ENCODE data around the gene DND1.
"Not testable (repeated sequence)": the region's sequence is repeated elsewhere in the genome, so short reads cannot be mapped to it uniquely, and the experiment has no call there.

DND1 gene

GRCh38 chr5:140673187-140673976, at the start of gene DND1:
Gene DND1 (minus strand): TSS chr5:140673576. CDS start chr5:140673542, 34 bp downstream.
- DNase-seq, result no peak

DNA sequence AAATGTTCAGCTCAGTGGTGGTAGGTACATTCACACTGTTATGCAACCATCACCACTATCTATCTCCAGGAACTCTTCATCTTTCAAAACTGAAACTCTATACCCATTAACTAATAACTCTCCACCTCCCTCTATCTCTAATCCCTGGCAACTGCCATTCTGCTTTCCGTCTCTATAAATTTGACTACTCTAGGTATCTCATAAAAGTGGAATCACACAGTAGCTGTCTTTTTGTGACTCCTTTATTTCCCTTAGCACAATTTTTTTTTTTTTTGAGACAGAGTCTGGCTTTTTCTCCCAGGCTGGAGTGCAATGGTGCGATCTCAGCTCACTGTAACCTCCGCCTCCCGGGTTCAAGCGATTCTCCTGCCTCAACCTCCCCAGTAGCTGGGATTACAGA, 48.0 kb upstream of the DND1 start:
- DNase-seq, result not testable (repeated sequence)

GRCh38 chr5:140720738-140721137, 47.4 kb upstream of the DND1 start:
- not testable (repeated sequence) for DNase-seq

- no peak for DNase-seq
These were observed 44.9 kb upstream of the DND1 start for GRCh38 chr5:140718266-140718592.

DNA sequence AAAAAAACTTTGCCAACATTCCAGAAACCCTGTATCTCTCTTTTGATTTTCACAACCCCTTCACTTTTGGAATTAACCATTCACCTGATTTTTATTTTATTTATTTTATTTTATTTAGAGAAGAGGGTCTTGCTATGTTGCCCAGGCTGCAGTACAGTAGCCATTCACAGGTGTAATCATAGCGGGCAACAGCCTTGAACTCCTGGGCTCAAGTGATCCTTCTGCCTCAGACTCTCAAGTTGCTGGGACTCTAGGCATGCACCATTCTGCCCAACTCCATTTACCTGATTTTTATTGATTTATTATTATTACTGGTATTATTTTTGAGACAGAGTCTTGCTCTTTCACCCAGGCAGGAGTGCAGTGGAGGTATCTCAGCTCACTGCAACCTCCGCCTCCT, 42.9 kb upstream of the DND1 start:
- not testable (repeated sequence) for DNase-seq

DNA sequence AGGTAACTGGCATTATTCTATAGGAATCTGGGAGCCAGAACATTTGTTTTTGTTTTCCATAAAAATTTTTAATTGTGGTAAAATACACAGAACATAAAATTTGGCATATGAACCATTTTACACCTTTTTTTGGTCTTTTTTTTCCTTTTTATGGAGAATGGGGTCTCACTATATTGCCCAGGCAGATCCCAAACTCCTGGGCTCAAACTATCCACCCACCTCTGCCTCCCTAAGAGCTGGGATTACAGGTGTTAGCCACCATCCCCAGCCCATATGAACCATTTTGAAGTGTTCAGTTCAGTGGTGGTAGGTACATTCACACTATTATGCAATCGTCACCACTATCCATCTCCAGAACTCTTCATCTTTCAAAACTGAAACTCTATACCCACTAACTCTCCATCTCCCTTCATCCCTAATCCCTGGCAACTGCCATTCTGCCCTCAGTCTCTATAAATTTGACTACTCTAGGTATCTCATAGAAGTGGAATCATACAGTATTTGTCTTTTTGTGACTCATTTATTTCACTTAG, 40.3 kb upstream of the DND1 start:
- DNase-seq, result no peak

DNA sequence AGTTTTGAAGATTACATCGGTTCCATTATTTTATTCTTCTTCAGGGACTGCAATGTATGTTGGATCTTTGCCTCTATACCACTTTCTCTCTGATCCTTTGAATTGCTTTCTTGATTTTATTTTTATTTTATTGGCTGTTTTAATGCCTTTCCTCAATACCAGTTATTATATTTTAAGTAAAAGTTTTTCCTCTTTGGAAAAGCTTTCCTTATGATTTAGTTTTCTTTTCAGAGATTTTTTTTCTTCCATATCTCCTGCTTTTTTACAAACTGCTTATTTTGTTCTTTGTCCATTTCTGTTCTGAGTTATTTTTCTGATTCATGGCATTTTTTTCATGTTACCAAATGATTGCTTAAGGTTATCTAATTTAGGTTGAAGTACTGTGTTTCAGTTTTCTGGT, 38.4 kb upstream of the DND1 start:
- DNase-seq, result no peak

DNA sequence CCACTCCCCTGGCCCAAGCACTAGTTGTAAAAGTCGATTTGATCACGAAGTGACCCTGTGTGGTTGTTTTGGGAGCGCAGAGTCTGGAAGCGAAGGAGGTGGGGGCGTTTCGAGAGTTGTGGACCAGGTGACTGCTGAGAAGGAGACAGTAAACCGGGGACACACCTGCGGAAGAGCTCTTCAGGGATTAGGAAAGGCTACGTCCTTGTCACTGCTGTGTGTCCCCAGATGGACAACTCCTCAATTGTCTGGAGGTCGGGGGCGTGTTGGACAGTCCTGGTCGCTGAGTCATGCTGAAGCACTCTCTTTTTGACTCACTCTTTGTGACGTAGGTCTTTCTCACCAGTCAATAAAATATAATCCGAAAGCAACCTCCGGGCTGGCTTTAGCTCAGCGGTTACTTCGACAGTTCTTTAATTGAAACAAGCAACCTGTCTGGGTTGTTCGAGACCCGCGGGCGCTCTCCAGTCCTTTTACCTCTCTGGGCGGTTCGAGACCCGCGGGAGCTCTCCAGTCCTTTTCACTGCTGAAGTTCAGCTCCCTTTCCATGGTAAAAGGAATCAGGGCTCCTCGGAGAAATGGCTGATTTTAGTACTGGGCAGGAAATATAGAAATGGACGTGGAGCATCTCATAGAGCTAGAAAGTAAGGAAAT, 37.6 kb upstream of the DND1 start:
- DNase-seq, result peak; percentile 45

DNA sequence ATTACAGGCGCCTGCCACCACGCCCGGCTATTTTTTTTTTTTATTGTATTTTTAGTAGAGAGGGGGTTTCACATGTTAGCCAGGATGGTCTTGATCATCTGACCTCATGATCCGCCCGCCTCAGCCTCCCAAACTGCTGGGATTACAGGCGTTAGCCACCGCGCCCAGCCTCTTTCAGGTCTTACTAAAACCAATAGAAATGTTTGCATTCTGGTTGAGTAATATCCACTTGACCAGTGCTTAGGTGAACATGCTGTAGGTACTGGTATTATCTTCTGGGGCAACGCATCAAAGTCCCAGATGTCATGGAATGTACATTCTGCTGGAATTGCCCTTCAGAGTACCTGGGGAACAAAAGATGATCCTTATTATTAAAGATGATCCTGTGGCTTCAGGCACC, 35.4 kb upstream of the DND1 start:
- not testable (repeated sequence) for DNase-seq

DNA sequence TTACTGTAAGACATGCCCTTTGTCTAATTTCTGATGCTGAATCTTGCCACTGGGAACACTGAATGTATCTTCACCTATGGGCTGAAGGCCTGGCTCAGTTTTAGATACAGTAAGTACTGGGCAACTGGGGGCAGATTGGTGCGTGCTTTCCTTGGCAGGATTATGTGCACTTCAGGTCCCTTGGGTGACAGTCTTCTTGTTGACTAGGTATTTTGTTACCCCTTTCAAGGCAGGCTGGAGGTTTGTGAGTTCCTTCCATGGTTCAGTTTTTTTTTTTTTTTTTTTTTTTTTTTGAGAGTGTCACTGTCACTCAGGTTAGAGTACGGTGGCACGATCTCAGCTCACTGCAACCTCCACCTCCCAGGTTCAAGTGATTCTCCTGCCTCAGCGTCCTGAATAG, 34.4 kb upstream of the DND1 start:
- no peak for DNase-seq

- peak; percentile 55 for DNase-seq
These were observed 27.1 kb upstream of the DND1 start, which contains the start of gene ZMAT2 for GRCh38 chr5:140700177-140701144. Gene ZMAT2 (plus strand): TSS chr5:140700447. CDS start chr5:140700461, 14 bp downstream.

GRCh38 chr5:140696891-140697492, 23.6 kb upstream of the DND1 start:
- no peak for DNase-seq

DNA sequence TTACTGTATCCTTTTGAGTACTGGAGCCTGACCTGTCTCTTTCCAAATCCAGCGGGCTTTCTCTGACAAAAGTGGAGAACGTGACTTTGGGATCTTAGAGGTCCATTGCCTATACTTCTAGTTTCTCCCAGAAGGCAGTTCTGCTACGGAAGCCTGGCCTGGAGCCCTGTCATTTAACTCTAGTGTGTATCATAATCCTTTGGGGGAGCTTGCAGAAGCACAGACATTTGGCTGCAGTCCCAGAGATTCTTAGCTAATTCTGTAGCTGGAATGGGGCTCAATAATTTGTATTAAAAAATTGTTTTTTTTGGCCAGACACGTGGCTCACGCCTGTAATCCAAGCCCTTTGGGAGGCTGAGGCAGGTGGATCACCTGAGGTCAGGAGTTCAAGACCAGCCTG, 20.9 kb upstream of the DND1 start:
- no peak for DNase-seq

- peak; percentile 76 for DNase-seq
These were observed 17.9 kb upstream of the DND1 start, which contains the start of the genes HARS1 and HARS2 for GRCh38 chr5:140690941-140691924. Gene HARS1 (minus strand): TSS chr5:140691370. CDS start chr5:140691304, 66 bp downstream. Gene HARS2 (plus strand): TSS chr5:140691455. CDS start chr5:140691649, 194 bp downstream.

DNA sequence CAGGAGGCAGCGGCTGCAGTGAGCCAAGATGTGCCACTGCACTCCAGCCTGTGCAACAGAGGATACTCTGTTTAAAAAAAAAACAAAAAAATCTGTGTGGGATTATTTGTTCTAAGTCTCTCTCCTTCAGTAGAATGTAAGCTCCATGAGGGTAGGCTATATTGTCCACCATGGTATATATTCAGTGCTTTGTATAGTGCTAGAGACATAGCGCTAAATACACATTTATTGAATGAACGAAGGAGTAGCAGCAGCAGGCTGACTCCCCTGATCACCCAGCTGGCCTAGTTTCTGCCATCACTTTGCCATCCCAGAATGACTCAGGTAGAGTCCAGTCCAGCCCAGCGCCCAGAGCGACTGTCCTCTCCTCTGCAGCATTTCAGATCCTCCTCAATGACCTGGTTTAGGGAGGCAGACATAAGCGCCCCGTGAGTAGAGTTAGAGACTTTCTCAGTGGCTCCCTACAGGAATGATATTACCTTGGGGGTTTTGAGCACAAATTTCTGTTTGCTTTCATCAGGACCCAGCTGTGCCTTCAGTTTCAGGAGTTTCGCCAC, 17.1 kb upstream of the DND1 start:
- no peak for DNase-seq

GRCh38 chr5:140678993-140679392, 5.6 kb upstream of the DND1 start:
- DNase-seq, result no peak

DNA sequence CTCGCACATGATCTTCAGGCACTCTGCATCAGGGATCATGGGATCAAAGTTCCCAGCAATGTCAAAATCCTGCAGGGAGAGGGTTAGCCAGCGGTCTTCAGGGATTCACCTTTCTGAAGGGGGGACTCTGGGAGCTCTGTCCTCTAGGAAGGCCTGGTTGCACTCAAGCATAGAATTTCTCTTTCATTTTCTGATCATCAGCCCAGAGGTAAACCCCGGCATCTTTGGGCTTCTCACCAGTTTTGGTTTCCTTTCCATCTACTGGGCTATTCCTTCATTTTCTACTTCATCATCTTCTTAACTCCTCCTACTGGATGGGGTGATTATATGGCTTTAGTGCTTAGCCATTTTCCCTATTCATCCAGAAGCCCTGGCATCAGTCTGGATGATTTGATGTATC, 4.6 kb upstream of the DND1 start:
- DNase-seq, result no peak

DNA sequence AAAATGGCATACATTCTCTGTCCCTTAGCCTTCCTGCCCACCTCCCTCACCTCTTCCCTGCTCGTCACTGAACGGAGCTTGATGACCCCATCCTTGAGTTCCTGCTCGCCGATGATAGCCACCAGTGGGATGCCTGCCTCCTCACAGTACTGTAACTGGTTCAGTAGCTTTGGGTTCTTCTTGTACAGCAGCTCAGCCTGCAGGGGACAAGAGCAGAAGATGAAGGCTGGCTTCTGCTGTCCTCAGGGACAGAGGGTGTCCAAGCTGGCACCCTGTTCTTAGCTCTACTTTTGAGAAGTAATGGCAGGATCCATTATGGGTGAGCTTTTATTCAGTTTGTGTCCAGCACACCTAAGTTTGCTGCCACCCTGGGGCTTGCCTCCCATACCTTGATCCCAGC, 1.3 kb upstream of the DND1 start:
- DNase-seq, result no peak

- peak; percentile 49 for DNase-seq
These were observed 835 bp upstream of the DND1 start for GRCh38 chr5:140674211-140674610.

DNA sequence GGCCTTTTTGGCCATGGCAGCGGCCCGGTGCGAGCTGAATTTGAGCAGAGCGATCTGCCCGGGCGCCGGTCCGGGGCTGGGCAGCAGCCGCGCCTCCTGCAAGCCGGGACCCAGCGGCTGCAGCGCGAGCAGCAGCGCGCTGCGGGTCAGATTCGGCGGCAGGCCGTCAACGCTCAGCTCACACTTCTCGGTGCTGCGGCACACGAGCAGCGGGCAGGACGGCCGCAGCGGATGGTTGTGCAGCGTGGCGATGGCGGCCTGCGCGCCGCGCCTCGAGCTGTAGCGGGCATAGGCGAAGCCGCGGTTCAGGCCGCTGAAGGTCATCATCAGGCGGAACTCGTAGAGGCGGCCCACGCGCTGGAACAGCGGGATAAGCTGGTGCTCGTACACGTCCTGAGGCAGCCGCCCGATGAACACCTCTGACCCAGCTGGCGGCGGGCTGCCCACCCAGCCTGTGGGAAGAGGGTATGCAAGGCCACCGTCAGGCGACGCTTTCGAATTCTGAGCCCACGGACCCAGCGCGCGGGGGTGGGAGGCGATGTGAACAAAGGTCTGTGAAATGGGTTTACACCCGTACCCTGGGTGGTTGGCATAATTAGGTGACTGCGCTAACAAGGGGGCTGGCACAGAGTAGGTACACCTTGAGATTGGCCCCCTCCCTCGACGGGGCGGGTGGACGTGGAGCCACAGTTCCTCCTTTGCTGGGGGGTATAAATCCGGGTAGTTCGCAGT, 755 bp downstream of the DND1 start:
- no peak for DNase-seq
